CD14-positive monocyte (primary cell): ENCODE measurements around the gene PAFAH1B1. TPM values are rescaled to one million over a fixed set of nuclear protein-coding genes. Genes with fewer than 3 reads are reported as not detected.

ENCODE experiments used
- DNase-seq, 3 donors: peaks; one replicate each; pipeline ENCODE4 v3.0.0-alpha.2; 2011 to 2022
- H2AFZ ChIP-seq: 2 replicates; pipeline ENCODE4 v1.6.0; 2012; ENCODE audit warnings: mild to moderate bottlenecking, low read depth, low read length, inconsistent platforms; ENCODE audit not compliant: insufficient read depth, poor library complexity, severe bottlenecking
- H3K27ac ChIP-seq, 2 donors: 1 replicate in 1 of 2; 2 replicates in 1 of 2; pipeline ENCODE4 v1.5.1; 2012 to 2013; ENCODE audit warnings: low read length in 2 of 2, control low read depth in 1 of 2, inconsistent platforms in 1 of 2, low read depth in 1 of 2, mild to moderate bottlenecking in 1 of 2
- H3K27me3 ChIP-seq, 2 donors: one replicate each; pipeline versions ENCODE4 v1.6.0 to v1.6.1; 2011 to 2013; ENCODE audit warnings: low read length in 2 of 2; ENCODE audit not compliant: control insufficient read depth in 2 of 2, insufficient read depth in 2 of 2
- H3K36me3 ChIP-seq, 2 donors: replicated peaks in 1 of 2; 1 replicate in 1 of 2; 2 replicates in 1 of 2; pipeline versions ENCODE4 v1.5.1 to v1.6.1; 2012 to 2013; ENCODE audit warnings: low read length in 2 of 2, control low read depth in 1 of 2, inconsistent platforms in 1 of 2, mild to moderate bottlenecking in 1 of 2; ENCODE audit not compliant: insufficient read depth in 2 of 2, control insufficient read depth in 1 of 2
- H3K4me1 ChIP-seq, 2 donors: 1 replicate in 1 of 2; 2 replicates in 1 of 2; pipeline versions ENCODE4 v1.5.1 to v1.6.1; 2012 to 2013; ENCODE audit warnings: low read length in 2 of 2, control low read depth in 1 of 2, inconsistent platforms in 1 of 2, mild to moderate bottlenecking in 1 of 2, moderate library complexity in 1 of 2; ENCODE audit not compliant: insufficient read depth in 2 of 2, control insufficient read depth in 1 of 2
- H3K4me2 ChIP-seq: replicated peaks from 2 replicates; pipeline ENCODE3; 2012; ENCODE audit warnings: low read length, moderate library complexity, mild to moderate bottlenecking; ENCODE audit not compliant: poor library complexity, severe bottlenecking; ENCODE audit errors: extremely low read depth
- H3K4me3 ChIP-seq, 3 experiments: fragments of 200-600 bp in 1 of 3; sonication (generic) in 1 of 3; replicated peaks in 1 of 3; 1 replicate in 2 of 3; 2 replicates in 1 of 3; pipeline ENCODE4 v1.5.1; 2011 to 2013; ENCODE audit warnings: low read length in 3 of 3, mild to moderate bottlenecking in 3 of 3, control low read depth in 2 of 3, low read depth in 2 of 3, inconsistent platforms in 1 of 3, moderate library complexity in 1 of 3
- H3K79me2 ChIP-seq: 2 replicates; pipeline ENCODE4 v1.6.0; 2012; ENCODE audit warnings: mild to moderate bottlenecking, control low read depth, inconsistent platforms, low read length, moderate library complexity; ENCODE audit not compliant: insufficient read depth
- H3K9ac ChIP-seq: 2 replicates; pipeline ENCODE4 v1.6.0; 2017; ENCODE audit warnings: low read length, mild to moderate bottlenecking; ENCODE audit not compliant: insufficient read depth, poor library complexity, severe bottlenecking
- H3K9me3 ChIP-seq, 2 donors: replicated peaks in 1 of 2; 1 replicate in 1 of 2; 2 replicates in 1 of 2; pipeline versions ENCODE4 v1.5.1 to v1.6.1; 2012 to 2013; ENCODE audit warnings: low read length in 2 of 2, control low read depth in 1 of 2; ENCODE audit not compliant: control insufficient read depth in 1 of 2, insufficient read depth in 1 of 2
- H4K20me1 ChIP-seq: 2 replicates; pipeline ENCODE4 v1.6.0; 2012; ENCODE audit warnings: mild to moderate bottlenecking, low read length, control low read depth, moderate library complexity; ENCODE audit not compliant: insufficient read depth
- H3K27ac Mint-ChIP-seq, 7 donors: one replicate each; pipeline ENCODE4 v1.8.0; 2020; ENCODE audit warnings: mild to moderate bottlenecking in 7 of 7, mixed read lengths in 7 of 7, moderate library complexity in 6 of 7, inconsistent platforms in 2 of 7
- H3K27me3 Mint-ChIP-seq, 3 donors: one replicate each; pipeline ENCODE4 v1.8.0; 2021 to 2022; ENCODE audit warnings: low read depth in 3 of 3, mild to moderate bottlenecking in 3 of 3, mixed read lengths in 3 of 3, moderate library complexity in 3 of 3, inconsistent platforms in 1 of 3
- H3K36me3 Mint-ChIP-seq, 2 donors: one replicate each; pipeline ENCODE4 v1.8.0; 2020; ENCODE audit warnings: mixed read lengths in 2 of 2, inconsistent platforms in 1 of 2, mild to moderate bottlenecking in 1 of 2
- H3K4me1 Mint-ChIP-seq: one replicate; pipeline ENCODE4 v1.8.0; 2020; ENCODE audit warnings: mild to moderate bottlenecking, mixed read lengths
- H3K4me3 Mint-ChIP-seq, 2 donors: one replicate each; pipeline ENCODE4 v1.8.0; 2020; ENCODE audit warnings: mild to moderate bottlenecking in 2 of 2, mixed read lengths in 2 of 2, moderate library complexity in 1 of 2
- H3K9me3 Mint-ChIP-seq, 7 donors: one replicate each; pipeline ENCODE4 v1.8.0; 2020 to 2022; ENCODE audit warnings: mixed read lengths in 7 of 7, mild to moderate bottlenecking in 6 of 7, moderate library complexity in 6 of 7, inconsistent platforms in 2 of 7
- WGBS: methylation state at CpG from one replicate; pipeline ENCODE4 v1.1.5; 2013; ENCODE audit warnings: missing lambda C conversion rate; ENCODE audit not compliant: insufficient coverage; 5-methylcytosine and 5-hydroxymethylcytosine counted together
- intact Hi-C, 2 donors: fragments of 100-400 bp; cut with micrococcal nuclease; formaldehyde crosslinking; loops; one replicate each; pipeline versions ENCODE4 v1.15.0 to v1.15.1; 2023
- polyA plus RNA-seq, 3 donors: library from polyadenylated mRNA; depleted of rRNA in 1 of 3; unstranded in 2 of 3; stranded (reverse) in 1 of 3; fragments of 300-500 nt in 2 of 3; fragments of >200 nt in 1 of 3; fragmentation: Illumina TruSeq in 2 of 3; gene quantifications; 1 replicate in 2 of 3; 2 replicates in 1 of 3; pipeline ENCODE4 v1.2.3, GENCODE V29; 2012 to 2021
- TF ChIP-seq, protein P1 (sequence below): fragments of 200-600 bp; IDR thresholded peaks from one replicate; pipeline ENCODE4 v1.8.0; 2022; ENCODE audit warnings: antibody characterized with exemption, mild to moderate bottlenecking

PAFAH1B1 gene
- polyA plus RNA-seq, 3 donors: 9.1 to 51.8 (median 17.1) TPM

GRCh38 chr17:2580151-2580550 is 13.3 kb upstream of the PAFAH1B1 start:
- H3K4me1 Mint-ChIP-seq: no peaks in the 10 kb centered on the region
- no CpG with 5 or more reads among the region's 4 CpGs for WGBS
- TF ChIP-seq, protein P1, sequence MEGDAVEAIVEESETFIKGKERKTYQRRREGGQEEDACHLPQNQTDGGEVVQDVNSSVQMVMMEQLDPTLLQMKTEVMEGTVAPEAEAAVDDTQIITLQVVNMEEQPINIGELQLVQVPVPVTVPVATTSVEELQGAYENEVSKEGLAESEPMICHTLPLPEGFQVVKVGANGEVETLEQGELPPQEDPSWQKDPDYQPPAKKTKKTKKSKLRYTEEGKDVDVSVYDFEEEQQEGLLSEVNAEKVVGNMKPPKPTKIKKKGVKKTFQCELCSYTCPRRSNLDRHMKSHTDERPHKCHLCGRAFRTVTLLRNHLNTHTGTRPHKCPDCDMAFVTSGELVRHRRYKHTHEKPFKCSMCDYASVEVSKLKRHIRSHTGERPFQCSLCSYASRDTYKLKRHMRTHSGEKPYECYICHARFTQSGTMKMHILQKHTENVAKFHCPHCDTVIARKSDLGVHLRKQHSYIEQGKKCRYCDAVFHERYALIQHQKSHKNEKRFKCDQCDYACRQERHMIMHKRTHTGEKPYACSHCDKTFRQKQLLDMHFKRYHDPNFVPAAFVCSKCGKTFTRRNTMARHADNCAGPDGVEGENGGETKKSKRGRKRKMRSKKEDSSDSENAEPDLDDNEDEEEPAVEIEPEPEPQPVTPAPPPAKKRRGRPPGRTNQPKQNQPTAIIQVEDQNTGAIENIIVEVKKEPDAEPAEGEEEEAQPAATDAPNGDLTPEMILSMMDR: no peak
- no peak overlapping the region for H3K9ac ChIP-seq
- no peaks in the 10 kb centered on the region for H4K20me1 ChIP-seq
- H3K27ac Mint-ChIP-seq: no peak overlapping the region
- H3K27me3 Mint-ChIP-seq: peaks cover 5 to 17% (median 13%) of the 10 kb centered on the region in 3 donors
- intact Hi-C loops: no loop called here
- H3K4me2 ChIP-seq: no peak overlapping the region
- H3K4me3 Mint-ChIP-seq: no peak overlapping the region
- no peaks in the 10 kb centered on the region for H3K79me2 ChIP-seq
- peaks cover 0 to 8% (median 3%) of the 10 kb centered on the region in 7 donors for H3K9me3 Mint-ChIP-seq
- H3K27ac ChIP-seq: no peak overlapping the region
- DNase-seq: no peak
- no peak overlapping the region for H2AFZ ChIP-seq
- no peaks in the 10 kb centered on the region for H3K27me3 ChIP-seq
- no peak overlapping the region for H3K4me3 ChIP-seq
- no peaks in the 10 kb centered on the region for H3K36me3 ChIP-seq
- H3K36me3 Mint-ChIP-seq: no peaks in the 10 kb centered on the region
- H3K9me3 ChIP-seq: no peaks in the 10 kb centered on the region
- H3K4me1 ChIP-seq: no peaks in the 10 kb centered on the region

GRCh38 chr17:2580661-2581060 is 12.8 kb upstream of the PAFAH1B1 start:
- no peak overlapping the region for H3K4me3 Mint-ChIP-seq
- WGBS: 83% methylated on average over 3 of the region's 5 CpGs

More at GRCh38 chr17:2580661-2581060, 12.8 kb upstream of the PAFAH1B1 start:
- Histone ChIP-seq H3K9me3 (no peaks in the 10 kb centered on the region), H3K36me3 (no peaks in the 10 kb centered on the region), H3K27ac (no peak overlapping the region), H3K4me1 (no peaks in the 10 kb centered on the region), H3K27me3 (no peaks in the 10 kb centered on the region), H3K79me2 (no peaks in the 10 kb centered on the region), H3K9ac (no peak overlapping the region), H3K4me2 (no peak overlapping the region), H3K4me3 (no peak overlapping the region), H4K20me1 (no peaks in the 10 kb centered on the region), H2AFZ (no peak overlapping the region)
- no peak for DNase-seq
- Mint-ChIP-seq H3K27ac (no peak overlapping the region), H3K9me3 (peaks cover 0 to 8% (median 3%) of the 10 kb centered on the region in 7 donors), H3K4me1 (no peaks in the 10 kb centered on the region), H3K27me3 (peaks cover 5 to 17% (median 14%) of the 10 kb centered on the region in 3 donors), H3K36me3 (no peaks in the 10 kb centered on the region)
- TF ChIP-seq, protein P1: no peak
- intact Hi-C loops: no loop called here
